SK-N-SH (cell line): ENCODE measurements around the gene SLC36A3. TPM values are rescaled to one million over a fixed set of nuclear protein-coding genes. Genes with fewer than 3 reads are reported as not detected.

Experiments used
- CTCF ChIA-PET: fragments of 300-600, 350-600 bp; formaldehyde crosslinking; extraction: SDS; loops from one replicate; lab custom pipeline; 2021; lab: Yijun Ruan, JAX
- POLR2A ChIA-PET: fragments of 350-600 bp; sonication (Branson Sonifier 250); formaldehyde crosslinking; extraction: SDS; loops from one replicate; lab custom pipeline; 2020; ENCODE audit warnings: antibody characterized with exemption, inconsistent platforms; lab: Yijun Ruan, JAX
- DNase-seq: peaks from one replicate; pipeline ENCODE4 v3.0.0; 2012
- H2AFZ ChIP-seq: fragments of 200-600 bp; sonication (generic); 2 replicates; pipeline ENCODE4 v1.8.1; 2016; ENCODE audit warnings: antibody characterized with exemption, mild to moderate bottlenecking, low read depth
- H3F3A ChIP-seq: fragments of 200-600 bp; sonication (generic); replicated peaks from 2 replicates; pipeline ENCODE3; 2016; ENCODE audit warnings: antibody characterized with exemption, mild to moderate bottlenecking; ENCODE audit not compliant: insufficient read depth
- H3K27ac ChIP-seq, 2 experiments: fragments of 200-500 bp in 1 of 2; fragments of 200-600 bp in 1 of 2; sonication (Bioruptor generic) in 1 of 2; sonication (generic), shearing (Covaris generic) in 1 of 2; 2 replicates each; pipeline versions ENCODE4 v1.5.1 to v1.6.1; 2014 to 2016; ENCODE audit warnings: low read depth in 2 of 2, inconsistent platforms in 1 of 2, low read length in 1 of 2, mild to moderate bottlenecking in 1 of 2, mixed read lengths in 1 of 2
- H3K27me3 ChIP-seq: fragments of 200-600 bp; sonication (generic), shearing (Covaris generic); 2 replicates; pipeline ENCODE4 v1.6.1; 2016; ENCODE audit warnings: mixed run types; ENCODE audit not compliant: insufficient read depth
- H3K36me3 ChIP-seq, 2 experiments: fragments of 200-500 bp in 1 of 2; fragments of 200-600 bp in 1 of 2; sonication (Bioruptor generic) in 1 of 2; sonication (generic) in 1 of 2; replicated peaks in 1 of 2; 2 replicates each; pipeline versions ENCODE3 to v1.5.1; 2014 to 2016; ENCODE audit warnings: low read length in 1 of 2, mild to moderate bottlenecking in 1 of 2; ENCODE audit not compliant: insufficient read depth in 2 of 2, control insufficient read depth in 1 of 2
- H3K4me1 ChIP-seq, 2 experiments: fragments of 200-500 bp in 1 of 2; fragments of 200-600 bp in 1 of 2; sonication (Bioruptor generic) in 1 of 2; sonication (generic), shearing (Covaris generic) in 1 of 2; 2 replicates each; pipeline versions ENCODE4 v1.5.1 to v1.6.1; 2014 to 2016; ENCODE audit warnings: low read depth in 1 of 2, low read length in 1 of 2, mixed run types in 1 of 2; ENCODE audit not compliant: insufficient read depth in 2 of 2, control insufficient read depth in 1 of 2
- H3K4me2 ChIP-seq: fragments of 200-600 bp; sonication (generic), shearing (Covaris generic); 2 replicates; pipeline ENCODE4 v1.6.1; 2017; ENCODE audit warnings: mixed run types
- H3K4me3 ChIP-seq, 2 experiments: fragments of 200-500 bp in 1 of 2; fragments of 200-600 bp in 1 of 2; sonication (Bioruptor generic) in 1 of 2; sonication (generic), shearing (Covaris generic) in 1 of 2; 2 replicates each; pipeline versions ENCODE4 v1.5.1 to v1.8.1; 2014 to 2016; ENCODE audit warnings: low read depth in 2 of 2, inconsistent platforms in 1 of 2, low read length in 1 of 2, mild to moderate bottlenecking in 1 of 2, mixed read lengths in 1 of 2, moderate library complexity in 1 of 2
- H3K79me2 ChIP-seq: fragments of 200-600 bp; sonication (generic); 2 replicates; pipeline ENCODE4 v1.8.1; 2017; ENCODE audit warnings: mild to moderate bottlenecking; ENCODE audit not compliant: insufficient read depth
- H3K9ac ChIP-seq: fragments of 200-600 bp; sonication (generic); 2 replicates; pipeline ENCODE4 v1.6.1; 2017; ENCODE audit warnings: mixed run types
- H3K9me2 ChIP-seq: fragments of 200-600 bp; sonication (generic); 2 replicates; pipeline ENCODE4 v1.6.1; 2017; ENCODE audit warnings: mixed run types
- H3K9me3 ChIP-seq: fragments of 200-600 bp; sonication (generic); 2 replicates; pipeline ENCODE4 v1.6.1; 2017; ENCODE audit warnings: mixed run types, mild to moderate bottlenecking, moderate library complexity
- H4K20me1 ChIP-seq: fragments of 200-600 bp; sonication (generic); 2 replicates; pipeline ENCODE4 v1.6.1; 2017; ENCODE audit warnings: mild to moderate bottlenecking, mixed run types; ENCODE audit not compliant: insufficient read depth
- CTCF ChIP-seq: fragments of 200-600 bp; sonication (generic); IDR thresholded peaks from 2 replicates; pipeline ENCODE4 v1.6.1; 2017; ENCODE audit warnings: antibody characterized with exemption, mild to moderate bottlenecking, moderate library complexity
- EP300 ChIP-seq, 2 experiments: IDR thresholded peaks; 2 replicates each; pipeline versions ENCODE4 v1.4.0 to v1.6.1; 2012; ENCODE audit warnings: borderline replicate concordance in 1 of 2, low read depth in 1 of 2, low read length in 1 of 2
- FOXJ3 ChIP-seq: sonication (generic); formaldehyde crosslinking; IDR thresholded peaks from 2 replicates; pipeline ENCODE4 v1.5.1; 2020; ENCODE audit warnings: mild to moderate bottlenecking, missing genetic modification reagents
- GABPA ChIP-seq: IDR thresholded peaks from 2 replicates; pipeline ENCODE4 v1.4.0; 2012; ENCODE audit warnings: low read depth, mild to moderate bottlenecking
- GATA2 ChIP-seq: sonication (generic); formaldehyde crosslinking; IDR thresholded peaks from 2 replicates; pipeline ENCODE4 v1.5.0; 2020; ENCODE audit warnings: mild to moderate bottlenecking, missing genetic modification reagents
- JUND ChIP-seq: IDR thresholded peaks from 2 replicates; pipeline ENCODE4 v1.4.0; 2012
- MEF2A ChIP-seq: IDR thresholded peaks from 2 replicates; pipeline ENCODE4 v1.4.0; 2012; ENCODE audit warnings: low read depth, borderline replicate concordance
- NRF1 ChIP-seq: IDR thresholded peaks from 2 replicates; pipeline ENCODE4 v1.6.1; 2012; ENCODE audit warnings: low read depth, mild to moderate bottlenecking, low read length
- POLR2AphosphoS5 ChIP-seq: IDR thresholded peaks from 2 replicates; pipeline ENCODE4 v1.6.1; 2012; ENCODE audit warnings: low read depth, low read length
- RAD21 ChIP-seq: IDR thresholded peaks from 2 replicates; pipeline ENCODE4 v1.6.1; 2012; ENCODE audit warnings: mild to moderate bottlenecking, low read length
- RCOR1 ChIP-seq: fragments of 150-350 bp; IDR thresholded peaks from 2 replicates; pipeline ENCODE4 v1.6.1; 2017; ENCODE audit warnings: antibody characterized with exemption, low read length
- RFX5 ChIP-seq: IDR thresholded peaks from 2 replicates; pipeline ENCODE4 v1.6.1; 2012; ENCODE audit warnings: mild to moderate bottlenecking, improper control_type of control experiment, low read length
- TAF1 ChIP-seq: IDR thresholded peaks from 2 replicates; pipeline ENCODE4 v1.6.1; 2012; ENCODE audit warnings: low read depth, mild to moderate bottlenecking, low read length, moderate library complexity, borderline replicate concordance
- TEAD4 ChIP-seq: IDR thresholded peaks from 2 replicates; pipeline ENCODE4 v1.4.0; 2012; ENCODE audit warnings: mild to moderate bottlenecking, borderline replicate concordance; ENCODE audit not compliant: insufficient read depth
- USF2 ChIP-seq: fragments of 150-350 bp; IDR thresholded peaks from 2 replicates; pipeline ENCODE4 v1.6.1; 2017; ENCODE audit warnings: antibody characterized with exemption, low read length, low read depth, borderline replicate concordance
- YY1 ChIP-seq: IDR thresholded peaks from 2 replicates; pipeline ENCODE4 v1.4.0; 2012; ENCODE audit warnings: low read depth, mild to moderate bottlenecking
- ZBTB33 ChIP-seq: IDR thresholded peaks from 2 replicates; pipeline ENCODE4 v1.4.0; 2012; ENCODE audit warnings: low read depth, borderline replicate concordance
- WGBS: methylation state at CpG from one replicate; pipeline ENCODE4 v1.1.6; 2017; ENCODE audit warnings: low lambda C conversion rate; 5-methylcytosine and 5-hydroxymethylcytosine counted together
- polyA plus RNA-seq, 3 experiments: library from polyadenylated mRNA; depleted of rRNA; stranded (reverse); fragments of >200 nt; gene quantifications; 2 replicates each; pipeline ENCODE4 v1.2.3, GENCODE V29; 2012
- TF ChIP-seq, protein P1 (sequence below): IDR thresholded peaks from 2 replicates; pipeline ENCODE4 v1.6.1; 2012; ENCODE audit warnings: mild to moderate bottlenecking, low read depth, low read length, moderate library complexity

The SLC36A3 gene
- polyA plus RNA-seq, 1 of the 3 experiments (the other 2 are of a cell fraction): not detected

DNA sequence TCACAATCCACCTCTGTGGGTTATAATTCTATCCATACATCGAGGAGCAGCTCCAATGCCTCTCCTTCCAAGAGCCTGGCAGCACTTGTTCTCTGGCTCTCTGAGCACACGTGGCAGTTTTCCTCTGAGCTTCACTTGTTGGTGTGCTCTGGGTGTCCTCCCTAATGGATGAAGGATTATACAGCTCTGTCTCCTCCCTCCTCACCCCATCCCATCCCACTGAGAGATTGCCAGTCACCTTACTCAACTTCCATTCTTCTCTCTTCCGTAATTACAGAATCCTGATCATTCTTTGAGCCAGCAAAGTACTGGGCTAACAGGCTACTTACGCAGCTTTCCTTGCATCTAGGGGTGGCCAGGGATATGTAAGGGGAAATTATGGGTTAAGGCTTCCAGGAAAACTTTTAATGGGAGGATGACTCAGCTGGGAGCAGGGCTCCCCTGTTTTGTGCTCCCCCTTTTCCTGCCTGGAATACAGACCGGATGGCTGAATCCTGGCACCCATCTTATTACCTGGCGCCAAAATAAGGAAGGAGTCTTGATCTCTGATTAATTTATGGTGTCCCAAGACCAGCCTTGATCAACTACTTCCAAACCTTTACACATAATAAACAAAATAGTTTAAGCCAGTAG lies 73.4 kb downstream of the SLC36A3 start:
- Histone ChIP-seq H3K27me3 (no peaks in the 10 kb centered on the region; the same call in 1 of the 2 replicates), H3K36me3 (no peaks in the 10 kb centered on the region), H3K4me3 (no peak overlapping the region), H3F3A (no peaks in the 10 kb centered on the region), H2AFZ (no peak overlapping the region), H3K9ac (no peak overlapping the region), H3K4me1 (no peaks in the 10 kb centered on the region), H3K4me2 (no peak overlapping the region), H3K27ac (no peak overlapping the region), H3K79me2 (no peaks in the 10 kb centered on the region), H3K9me3 (no peaks in the 10 kb centered on the region), H3K9me2 (no peaks in the 10 kb centered on the region), H4K20me1 (no peaks in the 10 kb centered on the region)
- TF ChIP-seq NRF1 (no peak), MEF2A (no peak), GABPA (no peak), EP300 (IDR thresholded peaks at IDR 0.05; ENCODE audit: borderline replicate concordance in 1 of 2, low read depth in 1 of 2, low read length in 1 of 2) (no peak), RCOR1 (no peak), RAD21 (no peak), RFX5 (no peak), FOXJ3 (CRISPR knock-in tag) (no peak), YY1 (no peak), ZBTB33 (no peak), TEAD4 (no peak), CTCF (no peak), USF2 (no peak), JUND (no peak), TAF1 (no peak), GATA2 (CRISPR knock-in tag) (no peak), POLR2AphosphoS5 (no peak)
- TF ChIP-seq, protein P1, sequence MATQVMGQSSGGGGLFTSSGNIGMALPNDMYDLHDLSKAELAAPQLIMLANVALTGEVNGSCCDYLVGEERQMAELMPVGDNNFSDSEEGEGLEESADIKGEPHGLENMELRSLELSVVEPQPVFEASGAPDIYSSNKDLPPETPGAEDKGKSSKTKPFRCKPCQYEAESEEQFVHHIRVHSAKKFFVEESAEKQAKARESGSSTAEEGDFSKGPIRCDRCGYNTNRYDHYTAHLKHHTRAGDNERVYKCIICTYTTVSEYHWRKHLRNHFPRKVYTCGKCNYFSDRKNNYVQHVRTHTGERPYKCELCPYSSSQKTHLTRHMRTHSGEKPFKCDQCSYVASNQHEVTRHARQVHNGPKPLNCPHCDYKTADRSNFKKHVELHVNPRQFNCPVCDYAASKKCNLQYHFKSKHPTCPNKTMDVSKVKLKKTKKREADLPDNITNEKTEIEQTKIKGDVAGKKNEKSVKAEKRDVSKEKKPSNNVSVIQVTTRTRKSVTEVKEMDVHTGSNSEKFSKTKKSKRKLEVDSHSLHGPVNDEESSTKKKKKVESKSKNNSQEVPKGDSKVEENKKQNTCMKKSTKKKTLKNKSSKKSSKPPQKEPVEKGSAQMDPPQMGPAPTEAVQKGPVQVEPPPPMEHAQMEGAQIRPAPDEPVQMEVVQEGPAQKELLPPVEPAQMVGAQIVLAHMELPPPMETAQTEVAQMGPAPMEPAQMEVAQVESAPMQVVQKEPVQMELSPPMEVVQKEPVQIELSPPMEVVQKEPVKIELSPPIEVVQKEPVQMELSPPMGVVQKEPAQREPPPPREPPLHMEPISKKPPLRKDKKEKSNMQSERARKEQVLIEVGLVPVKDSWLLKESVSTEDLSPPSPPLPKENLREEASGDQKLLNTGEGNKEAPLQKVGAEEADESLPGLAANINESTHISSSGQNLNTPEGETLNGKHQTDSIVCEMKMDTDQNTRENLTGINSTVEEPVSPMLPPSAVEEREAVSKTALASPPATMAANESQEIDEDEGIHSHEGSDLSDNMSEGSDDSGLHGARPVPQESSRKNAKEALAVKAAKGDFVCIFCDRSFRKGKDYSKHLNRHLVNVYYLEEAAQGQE: no peak
- no peak for DNase-seq
- ChIA-PET CTCF (interaction anchor here (0.9 to 2.7 kb wide), 5 partner anchors 8 to 65 kb away, joined by 4 to 21 read pairs (median 8); no protein-coding TSS in a partner anchor), POLR2A (no interaction called here)
- WGBS: 63% methylated on average over 6 of the region's 6 CpGs
